Retina (tissue), 1 donor: ENCODE data around the gene C9orf50.
"Not testable (repeated sequence)": the region's sequence is repeated elsewhere in the genome, so short reads cannot be mapped to it uniquely, and the experiment has no call there.

Experiments
- DNase-seq: peaks from one replicate; pipeline ENCODE4 v3.0.0-alpha.2; 2016

Gene C9orf50

GRCh38 chr9:129648092-129648763 is 27.3 kb upstream of the C9orf50 start:
- DNase-seq, result no peak

GRCh38 chr9:129647635-129648034 is 26.7 kb upstream of the C9orf50 start:
- DNase-seq, result no peak

- DNase-seq, result no peak
Measured at GRCh38 chr9:129646654-129647053, 25.8 kb upstream of the C9orf50 start.

GRCh38 chr9:129646252-129646651 is 25.4 kb upstream of the C9orf50 start:
- DNase-seq, result no peak

- no peak for DNase-seq
Measured at GRCh38 chr9:129644902-129645301, 24.0 kb upstream of the C9orf50 start.

GRCh38 chr9:129644365-129644764 is 23.5 kb upstream of the C9orf50 start:
- no peak for DNase-seq

- no peak for DNase-seq
Measured at GRCh38 chr9:129643706-129644105, 22.8 kb upstream of the C9orf50 start.

- peak; percentile 99 for DNase-seq
Measured at GRCh38 chr9:129641750-129642585, 21.1 kb upstream of the C9orf50 start, which contains the start of gene ASB6. ASB6 (minus strand) TSS chr9:129642151; CDS start chr9:129641999, 152 bp downstream.

GRCh38 chr9:129640871-129641749 is 20.2 kb upstream of the C9orf50 start:
- no peak for DNase-seq

- no peak for DNase-seq
Measured at GRCh38 chr9:129640086-129640870, 19.4 kb upstream of the C9orf50 start.

- DNase-seq, result no peak
Measured at GRCh38 chr9:129639756-129640085, 18.8 kb upstream of the C9orf50 start.

- no peak for DNase-seq
Measured at GRCh38 chr9:129639034-129639630, 18.2 kb upstream of the C9orf50 start.

GRCh38 chr9:129637673-129638439 is 17.0 kb upstream of the C9orf50 start:
- no peak for DNase-seq

GRCh38 chr9:129637102-129637501 is 16.2 kb upstream of the C9orf50 start:
- DNase-seq, result no peak

- not testable (repeated sequence) for DNase-seq
Measured at GRCh38 chr9:129636343-129636742, 15.4 kb upstream of the C9orf50 start.

GRCh38 chr9:129635099-129636065 is 14.5 kb upstream of the C9orf50 start:
- no peak for DNase-seq

- no peak for DNase-seq
Measured at GRCh38 chr9:129633848-129634247, 12.9 kb upstream of the C9orf50 start.

- no peak for DNase-seq
Measured at GRCh38 chr9:129633207-129633606, 12.3 kb upstream of the C9orf50 start.

GRCh38 chr9:129632460-129632859 is 11.6 kb upstream of the C9orf50 start:
- no peak for DNase-seq

GRCh38 chr9:129631674-129632129 is 10.8 kb upstream of the C9orf50 start:
- no peak for DNase-seq
